OCI-LY3 (cell line): ENCODE data around the gene CNTNAP1.

Source experiments
- H2AFZ ChIP-seq: fragments of 200-600, 300-600 bp; shearing (Covaris generic); 2 replicates; pipeline ENCODE4 v1.6.0; 2014; ENCODE audit warnings: antibody characterized with exemption, low read depth, low read length
- H3K27ac ChIP-seq: fragments of 200-600, 300-600 bp; sonication (generic); 2 replicates; pipeline ENCODE4 v1.5.1; 2014; ENCODE audit warnings: mild to moderate bottlenecking, low read length, moderate library complexity, mixed read lengths
- H3K27me3 ChIP-seq: fragments of 200-600, 300-600 bp; sonication (generic); 2 replicates; pipeline ENCODE4 v1.6.1; 2014; ENCODE audit warnings: low read depth, low read length, mixed read lengths
- H3K36me3 ChIP-seq: fragments of 200-600, 300-600 bp; sonication (generic); replicated peaks from 2 replicates; pipeline ENCODE3; 2014; ENCODE audit warnings: low read depth, low read length, mixed read lengths
- H3K4me1 ChIP-seq: fragments of 300-600, 200-600 bp; sonication (generic); 2 replicates; pipeline ENCODE4 v1.6.1; 2014; ENCODE audit warnings: low read length, mixed read lengths
- H3K4me2 ChIP-seq: fragments of 200-600, 300-600 bp; sonication (generic); 2 replicates; pipeline ENCODE4 v1.6.1; 2014; ENCODE audit warnings: low read length, mixed read lengths
- H3K4me3 ChIP-seq: fragments of 300-600, 200-600 bp; sonication (generic); 2 replicates; pipeline ENCODE4 v1.5.1; 2014; ENCODE audit warnings: antibody characterized with exemption, mild to moderate bottlenecking, low read length, moderate library complexity
- H3K79me2 ChIP-seq: fragments of 300-600, 200-600 bp; shearing (Covaris generic); 2 replicates; pipeline ENCODE4 v1.6.1; 2014; ENCODE audit warnings: mild to moderate bottlenecking, low read length, mixed read lengths
- H3K9ac ChIP-seq: fragments of 300-600, 200-600 bp; shearing (Covaris generic); 2 replicates; pipeline ENCODE4 v1.6.0; 2014; ENCODE audit warnings: mild to moderate bottlenecking, low read length, moderate library complexity
- H3K9me3 ChIP-seq: fragments of 200-600, 300-600 bp; shearing (Covaris generic); 2 replicates; pipeline ENCODE4 v1.6.1; 2014; ENCODE audit warnings: low read length, mixed read lengths; ENCODE audit not compliant: insufficient read depth
- H4K20me1 ChIP-seq: fragments of 200-600, 300-600 bp; sonication (generic); 2 replicates; pipeline ENCODE4 v1.6.1; 2016; ENCODE audit warnings: low read length, mixed read lengths; ENCODE audit not compliant: insufficient read depth
- CTCF ChIP-seq: fragments of 200-600, 300-600 bp; sonication (generic); IDR thresholded peaks from 2 replicates; pipeline ENCODE4 v1.5.1; 2014; ENCODE audit warnings: antibody characterized with exemption, low read length, low read depth
- EZH2phosphoT487 ChIP-seq: fragments of 200-600 bp; shearing (Covaris generic); IDR thresholded peaks from 2 replicates; pipeline ENCODE4 v1.6.1; 2018; ENCODE audit warnings: antibody characterized with exemption, mixed run types, low read depth

Gene CNTNAP1

GRCh38 chr17:42694524-42694923 is 12.2 kb downstream of the CNTNAP1 start:
- peaks cover 49% of the 10 kb centered on the region for H3K36me3 ChIP-seq
- TF ChIP-seq EZH2phosphoT487 (no peak), CTCF (no peak)
- H3K27ac ChIP-seq: no peak overlapping the region
- H3K4me2 ChIP-seq: no peak overlapping the region
- no peak overlapping the region for H2AFZ ChIP-seq
- no peaks in the 10 kb centered on the region for H3K4me1 ChIP-seq
- no peaks in the 10 kb centered on the region for H3K79me2 ChIP-seq
- H3K27me3 ChIP-seq: no peaks in the 10 kb centered on the region
- no peak overlapping the region for H3K9ac ChIP-seq
- H4K20me1 ChIP-seq: no peaks in the 10 kb centered on the region
- H3K4me3 ChIP-seq: no peak overlapping the region
- no peaks in the 10 kb centered on the region for H3K9me3 ChIP-seq

- Histone ChIP-seq H3K36me3 (peaks cover 50% of the 10 kb centered on the region), H3K79me2 (no peaks in the 10 kb centered on the region), H3K9ac (no peak overlapping the region), H2AFZ (no peak overlapping the region), H3K27ac (no peak overlapping the region), H4K20me1 (no peaks in the 10 kb centered on the region), H3K4me2 (no peak overlapping the region), H3K27me3 (no peaks in the 10 kb centered on the region), H3K4me3 (no peak overlapping the region), H3K9me3 (no peaks in the 10 kb centered on the region), H3K4me1 (no peaks in the 10 kb centered on the region)
- TF ChIP-seq CTCF: no peak
- TF ChIP-seq EZH2phosphoT487: no peak
These were observed 13.2 kb downstream of the CNTNAP1 start for GRCh38 chr17:42695500-42695899.

- Histone ChIP-seq H3K4me3 (no peak overlapping the region), H3K36me3 (peaks cover 59% of the 10 kb centered on the region), H3K4me2 (no peak overlapping the region), H3K79me2 (no peaks in the 10 kb centered on the region), H3K27me3 (no peaks in the 10 kb centered on the region), H2AFZ (no peak overlapping the region), H3K9ac (no peak overlapping the region), H3K4me1 (peaks cover 14% of the 10 kb centered on the region), H3K9me3 (no peaks in the 10 kb centered on the region), H4K20me1 (no peaks in the 10 kb centered on the region), H3K27ac (no peak overlapping the region)
- no peak for TF ChIP-seq CTCF
These were observed 14.9 kb downstream of the CNTNAP1 start for GRCh38 chr17:42697108-42697811.

- no peaks in the 10 kb centered on the region for H3K79me2 ChIP-seq
- no peaks in the 10 kb centered on the region for H3K27me3 ChIP-seq
- H3K36me3 ChIP-seq: peaks cover 59% of the 10 kb centered on the region
- H3K4me3 ChIP-seq: no peak overlapping the region
- no peak overlapping the region for H3K9ac ChIP-seq
- H3K4me2 ChIP-seq: no peak overlapping the region
- TF ChIP-seq EZH2phosphoT487: no peak
- TF ChIP-seq CTCF: no peak
- peaks cover 30% of the 10 kb centered on the region for H3K4me1 ChIP-seq
- no peak overlapping the region for H2AFZ ChIP-seq
- H3K27ac ChIP-seq: no peak overlapping the region
- no peaks in the 10 kb centered on the region for H4K20me1 ChIP-seq
- no peaks in the 10 kb centered on the region for H3K9me3 ChIP-seq
These were observed 16.5 kb downstream of the CNTNAP1 start for GRCh38 chr17:42698736-42699414.
